CD8-positive, alpha-beta memory T cell (primary cell): ENCODE measurements around the gene METAP1. TPM values are rescaled to one million over a fixed set of nuclear protein-coding genes. Genes with fewer than 3 reads are reported as not detected.
"Not testable (repeated sequence)": the region's sequence is repeated elsewhere in the genome, so short reads cannot be mapped to it uniquely, and the experiment has no call there.

Experiments
- CTCF ChIA-PET: fragments of 350-600 bp; sonication (Branson Sonifier 250); formaldehyde crosslinking; loops from one replicate; lab custom pipeline; 2021; ENCODE audit warnings: antibody characterized with exemption; lab: Charles Lee
- POLR2A ChIA-PET: fragments of 350-600 bp; sonication (Branson Sonifier 250); formaldehyde crosslinking; loops from one replicate; lab custom pipeline; 2021; ENCODE audit warnings: antibody characterized with exemption; lab: Charles Lee
- DNase-seq, 5 donors: peaks; one replicate each; pipeline versions ENCODE4 v3.0.0 to v3.0.0-alpha.2; 2020 to 2022; ENCODE audit warnings: mixed read lengths in 1 of 5
- H3K27ac ChIP-seq: one replicate; pipeline ENCODE4 v1.7.0; 2013; ENCODE audit warnings: low read depth, mild to moderate bottlenecking, low read length, moderate library complexity
- H3K27me3 ChIP-seq: 2 replicates; pipeline ENCODE4 v1.7.0; 2013; ENCODE audit warnings: low read length, mild to moderate bottlenecking; ENCODE audit not compliant: insufficient read depth, poor library complexity, severe bottlenecking
- H3K36me3 ChIP-seq: 2 replicates; pipeline ENCODE4 v1.7.0; 2013; ENCODE audit warnings: mild to moderate bottlenecking, low read length, moderate library complexity; ENCODE audit not compliant: insufficient read depth
- H3K4me1 ChIP-seq: 2 replicates; pipeline ENCODE4 v1.7.0; 2013; ENCODE audit warnings: mild to moderate bottlenecking, low read length, moderate library complexity; ENCODE audit not compliant: insufficient read depth
- H3K4me3 ChIP-seq: 2 replicates; pipeline ENCODE4 v1.7.0; 2013; ENCODE audit warnings: mild to moderate bottlenecking, low read length
- H3K9me3 ChIP-seq: 2 replicates; pipeline ENCODE4 v1.7.0; 2013; ENCODE audit warnings: mild to moderate bottlenecking, low read length
- H3K27ac Mint-ChIP-seq, 8 donors: one replicate each; pipeline ENCODE4 v1.8.0; 2020 to 2021; ENCODE audit warnings: mixed read lengths in 8 of 8, mild to moderate bottlenecking in 6 of 8, inconsistent platforms in 3 of 8, moderate library complexity in 3 of 8
- H3K27me3 Mint-ChIP-seq, 2 donors: one replicate each; pipeline ENCODE4 v1.8.0; 2020 to 2021; ENCODE audit warnings: mixed read lengths in 2 of 2, mild to moderate bottlenecking in 1 of 2, moderate library complexity in 1 of 2
- H3K36me3 Mint-ChIP-seq, 3 donors: one replicate each; pipeline ENCODE4 v1.8.0; 2020 to 2021; ENCODE audit warnings: mixed read lengths in 3 of 3, inconsistent platforms in 1 of 3, mild to moderate bottlenecking in 1 of 3
- H3K4me1 Mint-ChIP-seq, 3 donors: one replicate each; pipeline ENCODE4 v1.8.0; 2020 to 2021; ENCODE audit warnings: mixed read lengths in 3 of 3, inconsistent platforms in 1 of 3, mild to moderate bottlenecking in 1 of 3
- H3K4me3 Mint-ChIP-seq, 7 donors: one replicate each; pipeline ENCODE4 v1.8.0; 2020 to 2021; ENCODE audit warnings: mixed read lengths in 7 of 7, mild to moderate bottlenecking in 6 of 7, moderate library complexity in 4 of 7, inconsistent platforms in 2 of 7
- H3K9me3 Mint-ChIP-seq, 5 donors: one replicate each; pipeline ENCODE4 v1.8.0; 2020 to 2022; ENCODE audit warnings: mixed read lengths in 5 of 5, mild to moderate bottlenecking in 3 of 5, moderate library complexity in 2 of 5, inconsistent platforms in 1 of 5
- polyA plus RNA-seq: library from polyadenylated mRNA; unstranded; fragments of 300-500 nt; fragmentation: Illumina TruSeq; gene quantifications from one replicate; pipeline ENCODE4 v1.2.3, GENCODE V29; 2021
- total RNA-seq, 2 experiments: library from RNA; stranded (reverse); gene quantifications; one replicate each; pipeline ENCODE4 v1.2.3, GENCODE V29; 2021

The METAP1 gene
- total and polyA plus RNA-seq, 3 experiments from 2014 or later: 30.4 to 58.5 (median 56.6) TPM

DNA sequence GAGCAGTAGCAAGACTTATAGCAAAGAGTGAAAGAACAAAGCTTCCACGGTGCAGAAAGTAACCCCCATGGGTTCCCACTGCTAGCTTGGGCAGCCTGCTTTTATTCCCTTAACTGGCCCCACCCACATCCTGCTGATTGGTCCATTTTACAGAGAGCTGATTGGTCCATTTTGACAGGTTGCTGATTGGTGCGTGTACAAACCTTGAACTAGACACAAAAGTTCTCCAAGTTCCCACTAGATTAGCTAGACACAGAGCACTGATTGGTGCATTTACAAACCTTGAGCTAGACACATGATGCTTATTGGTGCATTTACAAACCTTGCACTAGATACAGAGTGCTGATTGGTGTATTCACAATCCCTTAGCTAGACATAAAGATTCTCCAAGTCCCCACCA is 2.7 kb upstream of the METAP1 start:
- H3K9me3 Mint-ChIP-seq, H3K36me3 Mint-ChIP-seq, H3K27ac ChIP-seq, H3K9me3 ChIP-seq, H3K27me3 ChIP-seq, H3K4me3 Mint-ChIP-seq, H3K4me3 ChIP-seq, POLR2A ChIA-PET, H3K36me3 ChIP-seq, H3K27me3 Mint-ChIP-seq, DNase-seq: not testable (repeated sequence)
- Mint-ChIP-seq H3K27ac (peak overlapping the region in 1 of 8 donors; percentile 13), H3K4me1 (peaks cover 20 to 24% (median 23%) of the 10 kb centered on the region in 3 donors)
- H3K4me1 ChIP-seq: peaks cover 22% of the 10 kb centered on the region
- CTCF ChIA-PET: interaction anchor here (1.3 to 7.4 kb wide), 3 partner anchors 63 to 418 kb away, joined by 3 to 189 read pairs (median 47); partner anchors contain the start of gene EIF4E

DNA sequence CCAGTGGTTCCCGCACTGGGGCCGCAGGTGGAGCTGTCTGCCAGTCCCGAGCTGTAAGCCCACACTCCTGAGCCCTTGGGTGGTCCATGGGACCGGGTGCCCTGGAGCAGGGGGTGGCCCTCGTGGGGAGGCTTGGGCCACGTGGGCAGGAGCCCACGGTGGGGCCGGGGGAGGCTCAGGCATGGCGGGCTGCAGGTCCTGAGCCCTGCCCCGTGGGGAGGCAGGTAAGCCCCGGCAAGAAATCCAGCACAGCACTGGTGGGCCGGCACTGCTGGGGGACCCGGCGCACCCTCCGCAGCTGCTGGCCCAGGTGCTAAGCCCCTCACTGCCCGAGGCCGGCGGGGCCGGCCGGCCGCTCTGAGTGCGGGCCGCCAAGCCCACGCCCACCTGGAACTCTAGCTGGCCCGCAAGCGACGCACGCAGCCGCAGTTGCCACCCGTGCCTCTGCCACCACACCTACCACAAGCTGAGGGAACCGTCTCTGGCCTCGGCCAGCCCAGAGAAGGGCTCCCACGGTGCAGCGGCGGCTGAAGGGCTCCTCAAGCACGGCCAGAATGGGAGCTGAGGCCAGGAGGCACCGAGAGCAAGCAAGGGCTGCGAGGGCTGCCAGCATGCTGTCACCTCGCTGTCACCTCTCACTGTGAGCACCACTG is 2.0 kb upstream of the METAP1 start:
- no peak overlapping the region for H3K27ac Mint-ChIP-seq
- Histone ChIP-seq H3K36me3 (no peaks in the 10 kb centered on the region), H3K27me3 (no peaks in the 10 kb centered on the region), H3K4me3 (no peak overlapping the region), H3K4me1 (peaks cover 24% of the 10 kb centered on the region), H3K27ac (no peak overlapping the region), H3K9me3 (no peaks in the 10 kb centered on the region)
- peaks cover 24 to 31% (median 30%) of the 10 kb centered on the region in 3 donors for H3K4me1 Mint-ChIP-seq
- DNase-seq: no peak
- CTCF ChIA-PET: interaction anchor here (1.5 to 7.4 kb wide), 7 partner anchors 37 to 526 kb away, joined by 4 to 189 read pairs (median 15); partner anchors contain the start of genes ADH5 and EIF4E
- H3K36me3 Mint-ChIP-seq: peaks cover 0 to 2% (median 0%) of the 10 kb centered on the region in 3 donors
- H3K4me3 Mint-ChIP-seq: no peak overlapping the region
- no peaks in the 10 kb centered on the region for H3K9me3 Mint-ChIP-seq
- peaks cover 1 to 3% of the 10 kb centered on the region in 2 donors for H3K27me3 Mint-ChIP-seq
- POLR2A ChIA-PET: no interaction called here

DNA sequence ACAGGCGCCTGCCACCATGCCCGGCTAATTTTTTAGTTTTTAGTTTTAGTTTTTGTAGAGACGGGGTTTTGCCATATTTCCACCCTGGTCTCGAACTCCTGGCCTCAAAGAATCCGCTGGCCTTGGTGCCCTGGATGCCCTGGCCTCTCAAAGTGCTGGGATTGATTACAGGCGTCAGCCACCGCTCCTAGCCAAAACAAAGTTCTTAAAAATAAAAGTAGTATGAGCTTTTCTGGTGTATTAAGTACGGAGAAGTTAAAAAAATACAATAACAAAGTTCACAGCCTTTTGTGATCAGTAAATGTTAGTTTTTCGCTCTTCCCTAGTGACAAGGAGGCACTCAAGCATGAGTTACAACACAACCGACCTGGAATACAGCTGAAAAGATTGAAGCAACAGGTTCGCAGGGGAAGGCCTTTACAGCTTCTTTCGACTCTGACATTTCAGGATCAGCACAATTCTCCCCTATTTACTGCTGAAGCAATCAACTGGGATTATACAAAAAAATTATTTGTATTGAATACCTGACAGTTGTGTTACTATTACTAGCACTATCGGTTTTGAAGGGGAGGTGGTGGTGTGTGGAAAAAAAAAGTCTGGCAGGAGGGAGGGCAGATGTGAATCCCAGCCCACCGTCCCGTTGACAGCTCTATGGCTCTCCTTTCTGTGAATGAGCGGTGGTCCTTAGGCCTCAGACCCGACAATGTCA is 893 bp upstream of the METAP1 start:
- DNase-seq: no peak
- peak overlapping the region; percentile 61 for H3K4me3 ChIP-seq
- peak overlapping the region; percentile 87 for H3K27ac ChIP-seq
- H3K4me1 ChIP-seq: peaks cover 24% of the 10 kb centered on the region
- H3K9me3 Mint-ChIP-seq: no peaks in the 10 kb centered on the region
- ChIA-PET POLR2A (interaction anchor here (1.0 to 2.5 kb wide), 13 partner anchors 49 to 954 kb away, joined by 3 to 36 read pairs (median 5); partner anchors contain the start of genes ADH5, DNAJB14, EIF4E and RAP1GDS1), CTCF (interaction anchor here (0.8 to 7.4 kb wide), 41 partner anchors 9 to 952 kb away, joined by 3 to 189 read pairs (median 5); partner anchors contain the start of genes ADH5, DNAJB14, EIF4E and RAP1GDS1)
- peak overlapping the region; percentile 90 to 100 (median 98) for H3K27ac Mint-ChIP-seq
- no peaks in the 10 kb centered on the region for H3K36me3 ChIP-seq
- no peaks in the 10 kb centered on the region for H3K27me3 ChIP-seq
- peaks cover 28 to 39% (median 38%) of the 10 kb centered on the region in 3 donors for H3K4me1 Mint-ChIP-seq
- H3K36me3 Mint-ChIP-seq: peaks cover 0 to 2% (median 0%) of the 10 kb centered on the region in 3 donors
- no peaks in the 10 kb centered on the region for H3K9me3 ChIP-seq
- H3K27me3 Mint-ChIP-seq: peaks cover 1 to 3% of the 10 kb centered on the region in 2 donors
- peak overlapping the region; percentile 81 to 91 (median 89) for H3K4me3 Mint-ChIP-seq

DNA sequence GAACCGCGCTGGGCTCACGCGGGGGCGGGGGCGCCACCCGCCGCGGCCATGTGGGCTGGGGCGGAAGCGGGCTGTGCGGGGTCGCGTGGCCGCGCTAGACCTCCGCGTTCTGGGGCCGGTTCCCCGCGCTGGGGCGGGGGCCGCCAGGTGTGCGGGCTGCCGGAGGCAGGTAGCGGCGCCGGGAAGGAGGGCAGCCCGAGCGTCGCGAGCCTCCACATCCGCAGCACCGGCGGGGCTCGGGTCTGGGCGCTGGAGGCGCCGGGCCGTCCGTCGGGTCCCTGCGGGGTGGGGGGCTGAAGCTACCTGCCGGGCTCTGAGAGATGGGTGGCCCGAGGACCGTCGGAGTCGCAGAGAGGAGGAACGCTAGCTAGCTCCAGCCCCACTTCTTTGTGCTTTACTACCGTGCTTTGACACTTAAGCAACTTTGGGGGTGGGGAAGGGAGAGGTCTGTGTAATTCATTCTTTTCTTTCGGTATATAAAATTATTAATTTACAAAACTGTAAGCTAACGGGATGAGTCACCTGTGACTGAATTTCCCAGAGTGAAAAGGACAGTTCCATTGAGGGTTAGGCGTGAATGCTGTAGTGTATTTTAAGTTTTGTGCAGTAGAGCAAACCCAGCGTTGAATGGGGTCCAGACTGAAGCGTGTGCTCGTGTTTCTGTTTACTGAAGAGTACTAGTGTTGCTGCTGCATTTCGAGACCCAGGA is 689 bp downstream of the METAP1 start:
- POLR2A ChIA-PET: interaction anchor here (0.5 to 2.5 kb wide), 11 partner anchors 47 to 953 kb away, joined by 3 to 36 read pairs (median 5); partner anchors contain the start of genes ADH5, DNAJB14, EIF4E and RAP1GDS1

DNA sequence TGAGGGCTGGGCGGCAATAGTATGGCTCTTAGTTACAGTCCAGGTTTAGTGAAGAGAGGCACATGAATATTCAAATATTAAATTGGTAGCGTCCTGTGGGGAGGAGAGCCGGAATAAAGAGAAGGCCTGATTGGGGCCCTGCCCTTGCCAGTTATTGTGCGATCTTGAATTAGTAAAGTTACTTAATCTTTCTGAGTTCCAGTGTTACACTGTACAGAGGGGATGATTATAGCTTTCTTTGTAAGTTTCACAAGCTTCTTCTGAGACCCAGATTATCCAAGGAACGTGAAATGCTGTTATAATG is 1.2 kb downstream of the METAP1 start:
- H3K27me3 Mint-ChIP-seq: peaks cover 0 to 1% of the 10 kb centered on the region in 2 donors
- Histone ChIP-seq H3K27me3 (no peaks in the 10 kb centered on the region), H3K4me1 (peaks cover 28% of the 10 kb centered on the region), H3K9me3 (no peaks in the 10 kb centered on the region), H3K36me3 (no peaks in the 10 kb centered on the region), H3K27ac (peak overlapping the region; percentile 76), H3K4me3 (peak overlapping the region; percentile 78)
- ChIA-PET CTCF (interaction anchor here (1.6 to 7.4 kb wide), 7 partner anchors 9 to 92 kb away, joined by 5 to 189 read pairs (median 12); partner anchors contain the start of genes ADH5 and EIF4E), POLR2A (interaction anchor here (1.2 to 2.5 kb wide), 3 partner anchors 57 to 91 kb away, joined by 3 to 36 read pairs (median 5); partner anchors contain the start of gene EIF4E)
- H3K36me3 Mint-ChIP-seq: peaks cover 0 to 4% (median 0%) of the 10 kb centered on the region in 3 donors
- no peaks in the 10 kb centered on the region for H3K9me3 Mint-ChIP-seq
- no peak for DNase-seq
- peak overlapping the region; percentile 80 to 95 (median 83) for H3K4me3 Mint-ChIP-seq
- H3K4me1 Mint-ChIP-seq: peaks cover 40 to 59% (median 56%) of the 10 kb centered on the region in 3 donors
- peak overlapping the region; percentile 68 to 96 (median 86) for H3K27ac Mint-ChIP-seq

More for the DNA sequence above, 689 bp downstream of the METAP1 start:
- H3K27me3 ChIP-seq: no peaks in the 10 kb centered on the region
- peak overlapping the region; percentile 80 to 95 (median 83) for H3K4me3 Mint-ChIP-seq
- no peaks in the 10 kb centered on the region for H3K9me3 ChIP-seq
- no peaks in the 10 kb centered on the region for H3K36me3 ChIP-seq
- peaks cover 38 to 54% (median 52%) of the 10 kb centered on the region in 3 donors for H3K4me1 Mint-ChIP-seq
- peak overlapping the region; percentile 76 for H3K27ac ChIP-seq
- peak overlapping the region; percentile 78 for H3K4me3 ChIP-seq
- CTCF ChIA-PET: interaction anchor here (0.9 to 7.4 kb wide), 24 partner anchors 8 to 857 kb away, joined by 3 to 189 read pairs (median 6); partner anchors contain the start of genes ADH5, EIF4E and STPG2
- peaks cover 28% of the 10 kb centered on the region for H3K4me1 ChIP-seq
- H3K9me3 Mint-ChIP-seq: no peaks in the 10 kb centered on the region
- peaks cover 0 to 4% (median 0%) of the 10 kb centered on the region in 3 donors for H3K36me3 Mint-ChIP-seq
- H3K27ac Mint-ChIP-seq: peak overlapping the region; percentile 68 to 96 (median 86)
- H3K27me3 Mint-ChIP-seq: peaks cover 1 to 3% of the 10 kb centered on the region in 2 donors
- no peak for DNase-seq

DNA sequence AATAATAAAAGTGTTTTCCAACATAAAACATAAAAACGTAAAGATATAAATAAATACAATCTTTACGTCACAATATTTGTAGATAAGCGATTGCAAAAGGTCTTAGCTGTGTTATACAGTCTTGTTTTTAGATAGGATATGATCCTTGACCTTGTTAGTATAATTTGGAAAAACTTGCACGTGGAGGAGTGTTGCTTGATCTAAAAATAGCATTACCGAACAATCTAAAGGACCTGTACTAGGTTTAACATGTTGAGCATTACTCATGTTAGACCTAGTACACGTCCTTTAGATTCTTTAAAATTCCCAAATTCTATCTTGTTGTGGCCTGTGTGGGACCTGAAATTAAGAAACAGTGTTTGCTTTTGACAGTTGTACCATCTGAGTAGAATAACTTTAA is 1.6 kb downstream of the METAP1 start:
- Mint-ChIP-seq H3K27ac (peak overlapping the region in 4 of 8 donors; percentile 22 to 90 (median 76)), H3K4me3 (peak overlapping the region; percentile 37 to 95 (median 62)), H3K27me3 (peaks cover 0 to 1% of the 10 kb centered on the region in 2 donors), H3K9me3 (no peaks in the 10 kb centered on the region), H3K36me3 (peaks cover 0 to 4% (median 0%) of the 10 kb centered on the region in 3 donors), H3K4me1 (peaks cover 44 to 64% (median 60%) of the 10 kb centered on the region in 3 donors)
- Histone ChIP-seq H3K36me3 (no peaks in the 10 kb centered on the region), H3K27ac (no peak overlapping the region), H3K4me3 (no peak overlapping the region), H3K27me3 (no peaks in the 10 kb centered on the region), H3K4me1 (peaks cover 28% of the 10 kb centered on the region), H3K9me3 (no peaks in the 10 kb centered on the region)
- ChIA-PET CTCF (interaction anchor here (2.3 to 7.4 kb wide), 2 partner anchors 50 to 60 kb away, joined by 12 to 189 read pairs; no protein-coding TSS in a partner anchor), POLR2A (interaction anchor here (1.2 kb wide), 1 partner anchor 91 kb away, joined by 3 read pairs; no protein-coding TSS in a partner anchor)
- DNase-seq: no peak

DNA sequence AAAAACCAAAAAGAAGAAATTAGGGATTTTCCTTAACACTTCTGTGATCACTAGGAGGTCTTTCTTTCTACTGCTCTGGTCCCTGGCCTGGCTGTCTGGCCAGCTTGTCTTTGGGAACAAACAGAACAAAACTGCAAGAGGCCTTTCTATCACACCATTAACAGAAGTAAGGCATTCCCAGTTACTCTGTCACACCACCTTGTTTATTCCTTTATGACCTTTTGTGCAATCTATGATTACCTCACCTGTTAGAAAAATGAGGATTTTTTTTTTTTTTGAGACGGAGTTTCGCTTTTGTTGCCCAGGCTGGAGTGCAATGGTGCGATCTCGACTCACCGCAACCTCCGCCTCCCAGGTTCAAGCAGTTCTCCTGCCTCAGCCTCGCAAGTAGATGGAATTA is 3.0 kb downstream of the METAP1 start:
- peaks cover 0 to 4% (median 0%) of the 10 kb centered on the region in 3 donors for H3K36me3 Mint-ChIP-seq
- H3K4me3 Mint-ChIP-seq: peak overlapping the region in 5 of 7 donors; percentile 28 to 81 (median 62)
- CTCF ChIA-PET: no interaction called here
- H3K4me1 ChIP-seq: peaks cover 28% of the 10 kb centered on the region
- H3K27me3 Mint-ChIP-seq: peaks cover 0 to 1% of the 10 kb centered on the region in 2 donors
- H3K27ac ChIP-seq: no peak overlapping the region
- H3K27ac Mint-ChIP-seq: peak overlapping the region in 1 of 8 donors; percentile 90
- H3K4me1 Mint-ChIP-seq: peaks cover 53 to 76% (median 74%) of the 10 kb centered on the region in 3 donors
- no peaks in the 10 kb centered on the region for H3K9me3 ChIP-seq
- no peaks in the 10 kb centered on the region for H3K36me3 ChIP-seq
- POLR2A ChIA-PET: no interaction called here
- no peak for DNase-seq
- no peaks in the 10 kb centered on the region for H3K27me3 ChIP-seq
- H3K4me3 ChIP-seq: no peak overlapping the region
- no peaks in the 10 kb centered on the region for H3K9me3 Mint-ChIP-seq
